GM23338 (cell line): ENCODE measurements around the gene ALDH1B1. TPM values are rescaled to one million over a fixed set of nuclear protein-coding genes. Genes with fewer than 3 reads are reported as not detected.

Source experiments
- ATAC-seq: fragments of 200-7000 bp; cut with Tn5 transposase; 3 replicates; pipeline ENCODE4 v1.9.1; 2020
- DNase-seq: peaks from one replicate; pipeline ENCODE4 v3.0.0-alpha.2; 2015; ENCODE audit warnings: low spot score
- H2AFZ ChIP-seq: fragments of 200-600 bp; sonication (generic); 2 replicates; pipeline ENCODE4 v1.8.0; 2016; ENCODE audit warnings: antibody characterized with exemption, mild to moderate bottlenecking, moderate library complexity
- H3F3A ChIP-seq: fragments of 200-600 bp; sonication (generic); replicated peaks from 2 replicates; pipeline ENCODE4 v1.8.0; 2017; ENCODE audit warnings: antibody characterized with exemption, mixed run types, low read depth
- H3K27ac ChIP-seq: fragments of 200-600 bp; sonication (generic); 2 replicates; pipeline ENCODE4 v1.6.1; 2016; ENCODE audit warnings: low read depth
- H3K27me3 ChIP-seq: fragments of 200-600 bp; sonication (generic); 2 replicates; pipeline ENCODE4 v1.8.0; 2016; ENCODE audit warnings: mild to moderate bottlenecking, mixed run types, moderate library complexity; ENCODE audit not compliant: insufficient read depth
- H3K36me3 ChIP-seq: fragments of 200-600 bp; sonication (generic); 2 replicates; pipeline ENCODE4 v1.8.0; 2016; ENCODE audit warnings: mild to moderate bottlenecking; ENCODE audit not compliant: insufficient read depth
- H3K4me1 ChIP-seq: fragments of 200-600 bp; sonication (generic); 2 replicates; pipeline ENCODE4 v1.8.0; 2016; ENCODE audit warnings: mild to moderate bottlenecking, moderate library complexity; ENCODE audit not compliant: insufficient read depth
- H3K4me2 ChIP-seq: fragments of 200-600 bp; sonication (generic); 2 replicates; pipeline ENCODE4 v1.7.1; 2017; ENCODE audit warnings: mixed run types
- H3K4me3 ChIP-seq: fragments of 200-600 bp; sonication (generic); 2 replicates; pipeline ENCODE4 v1.6.1; 2016; ENCODE audit warnings: mixed run types
- H3K79me2 ChIP-seq: fragments of 200-600 bp; sonication (generic); replicated peaks from 2 replicates; pipeline ENCODE4 v1.8.0; 2017; ENCODE audit warnings: mild to moderate bottlenecking; ENCODE audit not compliant: insufficient read depth
- H3K9me2 ChIP-seq: fragments of 200-600 bp; sonication (generic); 2 replicates; pipeline ENCODE4 v1.8.0; 2017; ENCODE audit not compliant: insufficient read depth
- H4K20me1 ChIP-seq: fragments of 200-600 bp; sonication (generic); replicated peaks from 2 replicates; pipeline ENCODE4 v1.8.0; 2017; ENCODE audit warnings: mild to moderate bottlenecking; ENCODE audit not compliant: insufficient read depth
- H3K27ac Mint-ChIP-seq: 2 replicates; pipeline ENCODE4 v1.8.0; 2020; ENCODE audit warnings: inconsistent platforms, mild to moderate bottlenecking, moderate library complexity, mixed read lengths
- H3K27me3 Mint-ChIP-seq: 3 replicates; pipeline ENCODE4 v1.8.0; 2022; ENCODE audit warnings: low read depth, mild to moderate bottlenecking, moderate library complexity, mixed read lengths, inconsistent platforms; ENCODE audit not compliant: insufficient read depth, poor library complexity
- H3K36me3 Mint-ChIP-seq: 3 replicates; pipeline ENCODE4 v1.8.0; 2021; ENCODE audit warnings: low read depth, mild to moderate bottlenecking, inconsistent platforms, moderate library complexity, mixed read lengths
- H3K4me1 Mint-ChIP-seq: 3 replicates; pipeline ENCODE4 v1.8.0; 2020; ENCODE audit warnings: mild to moderate bottlenecking, inconsistent platforms, mixed read lengths
- H3K4me3 Mint-ChIP-seq: 3 replicates; pipeline ENCODE4 v1.8.0; 2021; ENCODE audit warnings: moderate library complexity, mild to moderate bottlenecking, inconsistent platforms, mixed read lengths
- H3K9me3 Mint-ChIP-seq: 3 replicates; pipeline ENCODE4 v1.8.0; 2020; ENCODE audit warnings: moderate library complexity, mild to moderate bottlenecking, inconsistent platforms, mixed read lengths
- CREB1 ChIP-seq: fragments of 250-450 bp; sonication (Bioruptor Pico); IDR thresholded peaks from 2 replicates; pipeline ENCODE4 v1.5.0; 2020; ENCODE audit warnings: low read depth, mild to moderate bottlenecking, moderate library complexity
- EZH2 ChIP-seq: fragments of 200-600 bp; sonication (generic); IDR thresholded peaks from one replicate; pipeline ENCODE4 v1.8.0; 2017; ENCODE audit warnings: antibody characterized with exemption, mild to moderate bottlenecking, low read depth; ENCODE audit not compliant: unreplicated experiment
- EZH2phosphoT487 ChIP-seq: fragments of 200-600 bp; sonication (generic); IDR thresholded peaks from one replicate; pipeline ENCODE4 v1.8.1; 2018; ENCODE audit warnings: antibody characterized with exemption; ENCODE audit not compliant: unreplicated experiment
- NANOG ChIP-seq: IDR thresholded peaks from 2 replicates; pipeline ENCODE4 v1.6.1; 2016; ENCODE audit warnings: antibody characterized with exemption, borderline replicate concordance
- POLR2AphosphoS5 ChIP-seq: IDR thresholded peaks from 2 replicates; pipeline ENCODE4 v1.6.1; 2016; ENCODE audit warnings: antibody characterized with exemption, low read depth
- STAT1 ChIP-seq: IDR thresholded peaks from one replicate; pipeline ENCODE4 v1.6.1; 2016; ENCODE audit warnings: antibody characterized with exemption; ENCODE audit not compliant: unreplicated experiment
- ZNF114 ChIP-seq: fragments of 250-450 bp; sonication (Bioruptor Pico); IDR thresholded peaks from 2 replicates; pipeline ENCODE4 v1.5.0; 2020; ENCODE audit warnings: mild to moderate bottlenecking, moderate library complexity
- ZNF331 ChIP-seq: fragments of 250-450 bp; sonication (Bioruptor Pico); IDR thresholded peaks from 2 replicates; pipeline ENCODE4 v1.5.0; 2020; ENCODE audit warnings: low read depth, mild to moderate bottlenecking, moderate library complexity
- polyA plus RNA-seq: library from polyadenylated mRNA; unstranded; fragments of >200 nt; fragmentation: Nextera tagmentation; extraction: Ambion mirVana; gene quantifications from 2 replicates; pipeline ENCODE4 v1.2.1, GENCODE V29; 2016
- total RNA-seq: library from RNA; depleted of rRNA; stranded (reverse); fragments of >200 nt; shearing (Covaris generic); gene quantifications from 2 replicates; pipeline ENCODE4 v1.2.3, GENCODE V29; 2014
- TF ChIP-seq, protein P1 (sequence below), 2 experiments: fragments of 200-600 bp in 1 of 2; sonication (generic) in 1 of 2; conservative IDR thresholded peaks; 2 replicates each; pipeline versions ENCODE4 v1.5.1 to v1.6.1; 2016 to 2017; ENCODE audit warnings: antibody characterized with exemption in 2 of 2, low read depth in 2 of 2, mild to moderate bottlenecking in 2 of 2, moderate library complexity in 1 of 2
- TF ChIP-seq, protein P2 (sequence below): fragments of 250-450 bp; sonication (Bioruptor Pico); IDR thresholded peaks from 2 replicates; pipeline ENCODE4 v1.5.0; 2020; ENCODE audit warnings: mild to moderate bottlenecking, moderate library complexity
- TF ChIP-seq, protein P3 (sequence below): IDR thresholded peaks from 2 replicates; pipeline ENCODE4 v1.6.1; 2016; ENCODE audit warnings: antibody characterized with exemption

Gene ALDH1B1
- total and polyA plus RNA-seq, 2 experiments from 2014 or later, result 37.5 to 74.8 TPM

DNA sequence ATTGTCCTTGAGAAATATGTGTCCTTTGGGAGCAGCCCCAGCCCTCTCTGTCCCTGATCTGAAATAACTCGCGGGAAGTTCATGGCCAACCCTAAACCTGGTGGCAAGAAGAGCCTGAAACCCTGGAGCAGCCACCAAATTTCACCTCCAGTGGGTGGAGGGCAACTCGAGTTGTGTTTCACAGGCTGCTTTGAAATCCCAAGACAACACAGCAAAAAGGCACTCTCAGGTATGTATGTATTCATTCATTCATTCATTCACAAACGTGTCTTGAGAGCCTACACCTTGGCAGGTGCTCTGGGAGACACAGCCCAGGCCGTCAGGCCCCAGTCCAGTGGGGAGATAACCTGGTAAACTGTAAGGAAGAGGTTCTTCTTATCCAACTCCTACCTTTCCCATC lies 35.7 kb upstream of the ALDH1B1 start:
- ATAC-seq, result no peak
- TF ChIP-seq, protein P1, sequence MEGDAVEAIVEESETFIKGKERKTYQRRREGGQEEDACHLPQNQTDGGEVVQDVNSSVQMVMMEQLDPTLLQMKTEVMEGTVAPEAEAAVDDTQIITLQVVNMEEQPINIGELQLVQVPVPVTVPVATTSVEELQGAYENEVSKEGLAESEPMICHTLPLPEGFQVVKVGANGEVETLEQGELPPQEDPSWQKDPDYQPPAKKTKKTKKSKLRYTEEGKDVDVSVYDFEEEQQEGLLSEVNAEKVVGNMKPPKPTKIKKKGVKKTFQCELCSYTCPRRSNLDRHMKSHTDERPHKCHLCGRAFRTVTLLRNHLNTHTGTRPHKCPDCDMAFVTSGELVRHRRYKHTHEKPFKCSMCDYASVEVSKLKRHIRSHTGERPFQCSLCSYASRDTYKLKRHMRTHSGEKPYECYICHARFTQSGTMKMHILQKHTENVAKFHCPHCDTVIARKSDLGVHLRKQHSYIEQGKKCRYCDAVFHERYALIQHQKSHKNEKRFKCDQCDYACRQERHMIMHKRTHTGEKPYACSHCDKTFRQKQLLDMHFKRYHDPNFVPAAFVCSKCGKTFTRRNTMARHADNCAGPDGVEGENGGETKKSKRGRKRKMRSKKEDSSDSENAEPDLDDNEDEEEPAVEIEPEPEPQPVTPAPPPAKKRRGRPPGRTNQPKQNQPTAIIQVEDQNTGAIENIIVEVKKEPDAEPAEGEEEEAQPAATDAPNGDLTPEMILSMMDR (conservative IDR thresholded peaks at IDR 0.05; ENCODE audit: low read depth in 2 of 2), result no peak
- H3K4me1 ChIP-seq, result 0 out of 2 replicates have a peak, but pooled peaks cover 4% of the 10 kb centered on the region
- Mint-ChIP-seq H3K4me3 (no peak overlapping the region), H3K27ac (no peak overlapping the region), H3K27me3 (peaks cover 9% of the 10 kb centered on the region), H3K4me1 (peaks cover 13% of the 10 kb centered on the region), H3K9me3 (no peaks in the 10 kb centered on the region), H3K36me3 (no peaks in the 10 kb centered on the region)
- DNase-seq, result no peak
- H3F3A ChIP-seq, result no peaks in the 10 kb centered on the region
- no peaks in the 10 kb centered on the region for H4K20me1 ChIP-seq
- H3K36me3 ChIP-seq, result no peaks in the 10 kb centered on the region
- H3K9me2 ChIP-seq, result no peaks in the 10 kb centered on the region
- no peaks in the 10 kb centered on the region for H3K27me3 ChIP-seq
- H3K27ac ChIP-seq, result no peak overlapping the region
- no peaks in the 10 kb centered on the region for H3K79me2 ChIP-seq
- no peak overlapping the region for H3K4me3 ChIP-seq
- H3K4me2 ChIP-seq, result no peak overlapping the region
- H2AFZ ChIP-seq, result no peak overlapping the region

DNA sequence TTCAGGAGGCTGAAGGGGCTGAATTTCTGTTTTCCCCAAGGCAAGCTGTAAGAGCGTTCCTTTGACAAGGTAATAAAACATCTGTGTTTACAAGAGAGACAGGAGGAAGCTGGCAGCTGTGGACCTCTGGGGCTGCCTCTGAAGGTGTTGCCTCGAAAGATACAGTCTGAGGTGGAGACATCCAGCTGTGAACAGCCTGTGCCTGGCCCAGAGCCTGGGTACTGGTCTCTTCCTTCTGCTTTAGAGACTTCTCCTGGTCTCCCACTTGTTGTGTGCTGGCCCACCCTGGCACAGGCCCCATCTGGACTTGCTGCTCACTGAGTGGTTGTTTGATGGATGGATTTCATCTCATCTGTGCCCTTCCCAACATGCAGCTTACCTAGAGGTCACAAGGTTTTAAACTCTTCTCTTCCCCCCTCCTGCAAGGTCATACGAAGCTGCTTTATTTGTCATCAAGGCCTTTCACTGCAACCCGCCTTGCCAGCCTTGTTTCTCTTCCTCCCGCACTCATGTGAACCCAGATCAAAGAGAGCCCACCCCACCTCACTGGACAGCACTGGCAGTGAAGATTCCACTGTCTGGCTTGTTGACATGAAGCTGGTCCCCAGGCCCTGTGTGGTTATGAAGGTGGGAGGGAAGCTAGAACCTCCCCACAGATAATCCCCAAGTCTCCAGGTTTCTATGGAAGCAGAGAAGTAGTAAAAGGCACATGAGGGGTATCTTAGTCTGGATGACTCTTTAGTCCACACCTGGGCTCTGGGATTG lies 35.0 kb upstream of the ALDH1B1 start:
- Mint-ChIP-seq H3K4me1 (peaks cover 11% of the 10 kb centered on the region), H3K9me3 (no peaks in the 10 kb centered on the region), H3K4me3 (no peak overlapping the region), H3K27me3 (peaks cover 6% of the 10 kb centered on the region), H3K27ac (no peak overlapping the region), H3K36me3 (no peaks in the 10 kb centered on the region)
- H3F3A ChIP-seq, result no peaks in the 10 kb centered on the region
- no peaks in the 10 kb centered on the region for H3K36me3 ChIP-seq
- ATAC-seq (no peak), DNase-seq (no peak)
- H4K20me1 ChIP-seq, result no peaks in the 10 kb centered on the region
- H3K27me3 ChIP-seq, result no peaks in the 10 kb centered on the region
- no peaks in the 10 kb centered on the region for H3K79me2 ChIP-seq
- H3K4me2 ChIP-seq, result no peak overlapping the region
- H3K9me2 ChIP-seq, result no peaks in the 10 kb centered on the region
- H2AFZ ChIP-seq, result no peak overlapping the region
- no peak overlapping the region for H3K4me3 ChIP-seq
- no peak overlapping the region for H3K27ac ChIP-seq
- 0 out of 2 replicates have a peak, but pooled peaks cover 7% of the 10 kb centered on the region for H3K4me1 ChIP-seq
- TF ChIP-seq EZH2phosphoT487 (no peak), ZNF114 (no peak), POLR2AphosphoS5 (no peak), EZH2 (no peak), ZNF331 (CRISPR knock-in tag) (no peak), STAT1 (no peak), NANOG (no peak), CREB1 (CRISPR knock-in tag) (no peak)
- TF ChIP-seq, protein P2, sequence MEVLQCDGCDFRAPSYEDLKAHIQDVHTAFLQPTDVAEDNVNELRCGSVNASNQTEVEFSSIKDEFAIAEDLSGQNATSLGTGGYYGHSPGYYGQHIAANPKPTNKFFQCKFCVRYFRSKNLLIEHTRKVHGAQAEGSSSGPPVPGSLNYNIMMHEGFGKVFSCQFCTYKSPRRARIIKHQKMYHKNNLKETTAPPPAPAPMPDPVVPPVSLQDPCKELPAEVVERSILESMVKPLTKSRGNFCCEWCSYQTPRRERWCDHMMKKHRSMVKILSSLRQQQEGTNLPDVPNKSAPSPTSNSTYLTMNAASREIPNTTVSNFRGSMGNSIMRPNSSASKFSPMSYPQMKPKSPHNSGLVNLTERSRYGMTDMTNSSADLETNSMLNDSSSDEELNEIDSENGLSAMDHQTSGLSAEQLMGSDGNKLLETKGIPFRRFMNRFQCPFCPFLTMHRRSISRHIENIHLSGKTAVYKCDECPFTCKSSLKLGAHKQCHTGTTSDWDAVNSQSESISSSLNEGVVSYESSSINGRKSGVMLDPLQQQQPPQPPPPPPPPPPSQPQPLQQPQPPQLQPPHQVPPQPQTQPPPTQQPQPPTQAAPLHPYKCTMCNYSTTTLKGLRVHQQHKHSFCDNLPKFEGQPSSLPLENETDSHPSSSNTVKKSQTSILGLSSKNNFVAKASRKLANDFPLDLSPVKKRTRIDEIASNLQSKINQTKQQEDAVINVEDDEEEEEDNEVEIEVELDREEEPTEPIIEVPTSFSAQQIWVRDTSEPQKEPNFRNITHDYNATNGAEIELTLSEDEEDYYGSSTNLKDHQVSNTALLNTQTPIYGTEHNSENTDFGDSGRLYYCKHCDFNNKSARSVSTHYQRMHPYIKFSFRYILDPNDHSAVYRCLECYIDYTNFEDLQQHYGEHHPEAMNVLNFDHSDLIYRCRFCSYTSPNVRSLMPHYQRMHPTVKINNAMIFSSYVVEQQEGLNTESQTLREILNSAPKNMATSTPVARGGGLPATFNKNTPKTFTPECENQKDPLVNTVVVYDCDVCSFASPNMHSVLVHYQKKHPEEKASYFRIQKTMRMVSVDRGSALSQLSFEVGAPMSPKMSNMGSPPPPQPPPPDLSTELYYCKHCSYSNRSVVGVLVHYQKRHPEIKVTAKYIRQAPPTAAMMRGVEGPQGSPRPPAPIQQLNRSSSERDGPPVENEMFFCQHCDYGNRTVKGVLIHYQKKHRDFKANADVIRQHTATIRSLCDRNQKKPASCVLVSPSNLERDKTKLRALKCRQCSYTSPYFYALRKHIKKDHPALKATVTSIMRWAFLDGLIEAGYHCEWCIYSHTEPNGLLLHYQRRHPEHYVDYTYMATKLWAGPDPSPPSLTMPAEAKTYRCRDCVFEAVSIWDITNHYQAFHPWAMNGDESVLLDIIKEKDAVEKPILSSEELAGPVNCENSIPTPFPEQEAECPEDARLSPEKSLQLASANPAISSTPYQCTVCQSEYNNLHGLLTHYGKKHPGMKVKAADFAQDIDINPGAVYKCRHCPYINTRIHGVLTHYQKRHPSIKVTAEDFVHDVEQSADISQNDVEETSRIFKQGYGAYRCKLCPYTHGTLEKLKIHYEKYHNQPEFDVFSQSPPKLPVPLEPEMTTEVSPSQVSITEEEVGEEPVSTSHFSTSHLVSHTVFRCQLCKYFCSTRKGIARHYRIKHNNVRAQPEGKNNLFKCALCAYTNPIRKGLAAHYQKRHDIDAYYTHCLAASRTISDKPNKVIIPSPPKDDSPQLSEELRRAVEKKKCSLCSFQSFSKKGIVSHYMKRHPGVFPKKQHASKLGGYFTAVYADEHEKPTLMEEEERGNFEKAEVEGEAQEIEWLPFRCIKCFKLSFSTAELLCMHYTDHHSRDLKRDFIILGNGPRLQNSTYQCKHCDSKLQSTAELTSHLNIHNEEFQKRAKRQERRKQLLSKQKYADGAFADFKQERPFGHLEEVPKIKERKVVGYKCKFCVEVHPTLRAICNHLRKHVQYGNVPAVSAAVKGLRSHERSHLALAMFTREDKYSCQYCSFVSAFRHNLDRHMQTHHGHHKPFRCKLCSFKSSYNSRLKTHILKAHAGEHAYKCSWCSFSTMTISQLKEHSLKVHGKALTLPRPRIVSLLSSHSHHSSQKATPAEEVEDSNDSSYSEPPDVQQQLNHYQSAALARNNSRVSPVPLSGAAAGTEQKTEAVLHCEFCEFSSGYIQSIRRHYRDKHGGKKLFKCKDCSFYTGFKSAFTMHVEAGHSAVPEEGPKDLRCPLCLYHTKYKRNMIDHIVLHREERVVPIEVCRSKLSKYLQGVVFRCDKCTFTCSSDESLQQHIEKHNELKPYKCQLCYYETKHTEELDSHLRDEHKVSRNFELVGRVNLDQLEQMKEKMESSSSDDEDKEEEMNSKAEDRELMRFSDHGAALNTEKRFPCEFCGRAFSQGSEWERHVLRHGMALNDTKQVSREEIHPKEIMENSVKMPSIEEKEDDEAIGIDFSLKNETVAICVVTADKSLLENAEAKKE, result no peak
- TF ChIP-seq, protein P3, sequence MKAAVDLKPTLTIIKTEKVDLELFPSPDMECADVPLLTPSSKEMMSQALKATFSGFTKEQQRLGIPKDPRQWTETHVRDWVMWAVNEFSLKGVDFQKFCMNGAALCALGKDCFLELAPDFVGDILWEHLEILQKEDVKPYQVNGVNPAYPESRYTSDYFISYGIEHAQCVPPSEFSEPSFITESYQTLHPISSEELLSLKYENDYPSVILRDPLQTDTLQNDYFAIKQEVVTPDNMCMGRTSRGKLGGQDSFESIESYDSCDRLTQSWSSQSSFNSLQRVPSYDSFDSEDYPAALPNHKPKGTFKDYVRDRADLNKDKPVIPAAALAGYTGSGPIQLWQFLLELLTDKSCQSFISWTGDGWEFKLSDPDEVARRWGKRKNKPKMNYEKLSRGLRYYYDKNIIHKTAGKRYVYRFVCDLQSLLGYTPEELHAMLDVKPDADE, result no peak
